GM12865 (cell line): Measurements from ENCODE around the gene CLTCL1.
"Not testable (repeated sequence)": the region's sequence is repeated elsewhere in the genome, so short reads cannot be mapped to it uniquely, and the experiment has no call there.

Experiments
- DNase-seq: peaks from one replicate; pipeline ENCODE4 v3.0.0; 2010; ENCODE audit warnings: low read depth
- H3K4me3 ChIP-seq: 2 replicates; pipeline ENCODE4 v1.5.1; 2011; ENCODE audit warnings: mild to moderate bottlenecking, low read depth, low read length, control low read depth
- CTCF ChIP-seq: IDR thresholded peaks from 2 replicates; pipeline ENCODE4 v1.5.1; 2011; ENCODE audit warnings: low read length, control low read depth, low read depth, inconsistent platforms; ENCODE audit not compliant: insufficient read depth; ENCODE audit errors: missing control alignments

The CLTCL1 gene

GRCh38 chr22:19169002-19169946 lies 122.2 kb downstream of the CLTCL1 start:
- TF ChIP-seq CTCF: no peak
- H3K4me3 ChIP-seq: no peak overlapping the region
- no peak for DNase-seq

- no peak for DNase-seq
- TF ChIP-seq CTCF: no peak
- H3K4me3 ChIP-seq: no peak overlapping the region
Measured at GRCh38 chr22:19168088-19168890, 123.2 kb downstream of the CLTCL1 start.

GRCh38 chr22:19167106-19167869 lies 124.2 kb downstream of the CLTCL1 start:
- no peak for TF ChIP-seq CTCF
- no peak overlapping the region for H3K4me3 ChIP-seq
- no peak for DNase-seq

- TF ChIP-seq CTCF: no peak
- no peak overlapping the region for H3K4me3 ChIP-seq
- DNase-seq: no peak
Measured at GRCh38 chr22:19166421-19166820, 125.1 kb downstream of the CLTCL1 start.

GRCh38 chr22:19164425-19164824 lies 127.1 kb downstream of the CLTCL1 start:
- no peak for DNase-seq
- no peak for TF ChIP-seq CTCF

GRCh38 chr22:19158649-19159048 lies 132.9 kb downstream of the CLTCL1 start:
- not testable (repeated sequence) for DNase-seq

More at GRCh38 chr22:19164425-19164824, 127.1 kb downstream of the CLTCL1 start:
- H3K4me3 ChIP-seq: no peak overlapping the region

GRCh38 chr22:19156109-19156508 lies 135.4 kb downstream of the CLTCL1 start:
- DNase-seq, H3K4me3 ChIP-seq: not testable (repeated sequence)

More at GRCh38 chr22:19158649-19159048, 132.9 kb downstream of the CLTCL1 start:
- not testable (repeated sequence) for H3K4me3 ChIP-seq
